Heart left ventricle (tissue), 16 donors: ENCODE data around the gene ITGA5. TPM values are rescaled to one million over a fixed set of nuclear protein-coding genes. Genes with fewer than 3 reads are reported as not detected.
A peak's percentile ranks its signal among the peaks of the same experiment; 100 is the strongest.

Experiments used
- ATAC-seq, 4 donors: fragments of 200-7000 bp; cut with Tn5 transposase; one replicate each; pipeline ENCODE4 v1.9.1; 2020 to 2022; ENCODE audit warnings: moderate library complexity in 4 of 4, mild to moderate bottlenecking in 3 of 4, moderate number of reproducible peaks in 1 of 4
- DNase-seq, 5 donors: peaks; one replicate each; pipeline ENCODE4 v3.0.0-alpha.2; 2020
- H3K27ac ChIP-seq, 12 donors: fragments of 200-600 bp; sonication (generic) in 4 of 12; one replicate each; pipeline versions ENCODE4 v1.5.0 to v1.8.0; 2016 to 2022; ENCODE audit warnings: mild to moderate bottlenecking in 2 of 12
- H3K27me3 ChIP-seq, 9 donors: fragments of 200-600 bp; sonication (generic) in 2 of 9; one replicate each; pipeline versions ENCODE4 v1.5.1 to v1.8.0; 2016 to 2022; ENCODE audit warnings: mild to moderate bottlenecking in 3 of 9
- H3K36me3 ChIP-seq, 9 donors: fragments of 200-600 bp; sonication (generic) in 2 of 9; one replicate each; pipeline versions ENCODE4 v1.5.0 to v1.8.0; 2018 to 2022; ENCODE audit warnings: mild to moderate bottlenecking in 2 of 9
- H3K4me1 ChIP-seq, 12 donors: fragments of 200-600 bp; sonication (generic) in 4 of 12; one replicate each; pipeline versions ENCODE4 v1.5.0 to v1.8.0; 2016 to 2022; ENCODE audit warnings: mild to moderate bottlenecking in 3 of 12
- H3K4me3 ChIP-seq, 12 donors: fragments of 200-600 bp; sonication (generic) in 4 of 12; one replicate each; pipeline versions ENCODE4 v1.5.0 to v1.8.0; 2017 to 2022; ENCODE audit warnings: mild to moderate bottlenecking in 9 of 12, moderate library complexity in 4 of 12
- H3K9me3 ChIP-seq, 12 donors: fragments of 200-600 bp; sonication (generic) in 4 of 12; one replicate each; pipeline versions ENCODE4 v1.5.0 to v1.8.0; 2016 to 2022; ENCODE audit warnings: mild to moderate bottlenecking in 1 of 12
- POLR2A ChIP-seq, 2 donors: fragments of 450-650 bp; IDR thresholded peaks; one replicate each; pipeline ENCODE4 v1.6.1; 2017; ENCODE audit warnings: antibody characterized with exemption in 2 of 2, mild to moderate bottlenecking in 2 of 2, moderate library complexity in 2 of 2
- WGBS, 4 donors: extraction: QIAGEN DNeasy Blood & Tissue Kit in 2 of 4; methylation state at CpG; one replicate each; pipeline versions ENCODE4 v1.1.5 to v1.1.7; 2013 to 2018; 5-methylcytosine and 5-hydroxymethylcytosine counted together
- intact Hi-C, 10 donors: fragments of 100-400 bp; cut with DNase I; formaldehyde crosslinking; loops; one replicate each; pipeline versions ENCODE4 v1.11.1 to v1.14.2; 2022
- polyA plus RNA-seq, 2 donors: library from polyadenylated mRNA; stranded (reverse); fragments of 200-250 nt; gene quantifications; one replicate each; pipeline ENCODE4 v1.2.3, GENCODE V29; 2013
- total RNA-seq, 9 donors: library from RNA; depleted of rRNA in 2 of 9; stranded (reverse); fragments of >200 nt in 2 of 9; fragmentation: NEBNext Ultra II Directional in 3 of 9; extraction: Animal tissue kit (Norgen Biotek cat#: 25700) in 3 of 9; gene quantifications; one replicate each; pipeline versions ENCODE4 v1.1.0 to v1.2.4, GENCODE V29; 2016 to 2023
- TF ChIP-seq, protein P1 (sequence below), 12 donors: fragments of 200-600 bp; sonication (generic) in 4 of 12; IDR thresholded peaks; one replicate each; pipeline versions ENCODE4 v1.5.0 to v1.8.0; 2018 to 2022; ENCODE audit warnings: antibody characterized with exemption in 12 of 12, mild to moderate bottlenecking in 5 of 12
- donor health status: ischemic (EF 13 %, LVEDD 7.1; RV severe dilation, severe dysfunction).
- donor health status: healthy with polysubstance abuse.
- donor health status: DM: no; HTN: yes; CAD: no.
- donor health status: DM: no; HTN: no; CAD: no.
- donor health status: ischemic (EF 25% LVEDD 6.9; RV normal size, moderate dysfunction).
- donor health status: ischemic (EF 25% LVEDD 5.7; RV mildly dilated, moderate dysfunction).
- donor health status: healthy.
- donor health status: DM: yes; HTN: yes; CAD: no.
- donor health status: ischemic (EF 35%, LVEDD 5.7; RV mildly dilated, moderate dysfunction).
- donor health status: nonischemic (EF 11% LVEDD 7.7; RV severe dilation, severe dysfunction).
- donor health status: DM: yes; HTN: yes; CAD: no.
- donor health status: PGD.
- donor health status: ischemic (EF 29% LVEDD 5.4; RV normal size, mild dysfunction).
- donor health status: nonischemic (EF 23%, LVEDD 6.1; RV moderate dilation, normal function).

Gene ITGA5
- total and polyA plus RNA-seq, 11 donors = 33.2 to 301 (median 55.0) TPM

DNA sequence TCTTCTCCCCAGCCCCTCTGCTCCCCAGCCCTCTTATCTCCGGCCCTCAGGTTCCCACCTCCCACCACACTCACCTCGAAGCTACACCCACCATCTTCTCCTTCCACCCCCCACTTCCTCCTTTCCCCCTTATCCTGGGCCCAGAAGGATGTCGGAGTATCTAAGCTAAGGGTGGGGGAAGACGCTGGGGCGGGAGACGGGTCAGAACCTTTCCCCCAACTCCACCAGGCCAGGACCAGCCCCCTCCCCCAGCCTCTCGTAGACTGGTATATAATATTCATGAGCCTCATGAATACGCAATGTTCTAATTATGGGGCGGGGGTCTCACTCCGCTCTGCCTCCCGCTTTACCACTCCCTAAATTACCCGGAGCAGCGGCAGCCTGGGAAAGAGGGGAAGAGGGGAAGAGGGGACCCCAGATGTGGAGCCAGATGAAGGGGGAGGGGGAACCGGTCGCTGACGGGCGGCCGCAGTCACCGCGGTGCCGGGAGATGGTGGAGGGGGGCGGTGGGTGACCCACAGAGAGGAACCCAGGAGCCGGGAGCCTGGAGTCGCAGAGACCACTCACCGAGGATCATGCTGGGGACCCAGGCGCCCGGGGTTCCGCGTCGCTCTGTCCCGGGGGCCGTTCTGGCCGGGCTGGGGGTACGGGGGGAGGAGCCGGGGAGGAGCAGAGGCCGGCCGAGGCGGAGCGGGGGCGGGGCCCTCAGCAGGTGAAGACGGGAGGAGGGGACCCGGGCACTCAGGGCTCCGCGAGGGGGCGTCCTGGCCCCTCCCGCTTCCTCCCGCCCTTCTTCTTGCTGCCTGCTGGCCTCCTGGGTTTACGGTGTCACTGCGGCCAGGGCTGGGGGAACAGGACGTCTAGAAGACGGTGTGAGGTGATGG, 28.2 kb downstream of the ITGA5 start:
- peak in 2 of 4 donors; percentile 13 to 31 for ATAC-seq
- peak overlapping the region in 1 of 12 donors; percentile 33 for H3K27ac ChIP-seq
- DNase-seq = peak in 2 of 5 donors; percentile 40 to 71

DNA sequence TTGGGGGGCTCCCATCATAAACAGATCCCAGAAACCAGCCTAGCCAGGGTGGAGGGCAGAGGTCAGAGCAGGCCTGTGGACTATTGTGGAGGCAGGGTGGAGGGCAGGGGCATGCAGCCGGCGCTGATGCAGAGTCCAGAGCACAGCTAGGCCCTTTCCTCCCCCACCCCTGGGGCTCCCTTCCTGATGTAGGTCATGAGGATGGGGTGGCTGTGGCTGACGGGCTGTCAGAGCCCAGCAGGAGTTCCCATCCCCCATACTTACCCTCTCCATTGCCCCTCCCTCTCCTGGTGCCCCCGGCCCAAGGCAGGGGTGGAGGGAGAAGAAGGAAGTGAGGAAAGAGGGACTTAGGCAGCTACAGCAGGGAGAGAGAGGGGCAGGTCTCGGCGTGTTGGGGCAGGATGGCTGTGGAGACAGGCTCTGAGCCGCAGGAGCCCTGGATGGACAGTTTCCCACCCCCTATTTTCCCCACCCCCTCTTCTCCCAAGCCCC, 28.8 kb downstream of the ITGA5 start:
- H3K27ac ChIP-seq = no peak overlapping the region
- no peak overlapping the region for H3K4me3 ChIP-seq
- no peak for ATAC-seq
- WGBS, 4 donors = 73 to 84% (median 78%) methylated on average over 7 of the region's 7 CpGs
- H3K36me3 ChIP-seq = peaks cover 0 to 18% (median 9%) of the 10 kb centered on the region in 9 donors
- intact Hi-C loops = no loop called here
- peaks cover 0 to 56% (median 8%) of the 10 kb centered on the region in 12 donors for H3K4me1 ChIP-seq
- H3K27me3 ChIP-seq = no peaks in the 10 kb centered on the region
- TF ChIP-seq, protein P1, sequence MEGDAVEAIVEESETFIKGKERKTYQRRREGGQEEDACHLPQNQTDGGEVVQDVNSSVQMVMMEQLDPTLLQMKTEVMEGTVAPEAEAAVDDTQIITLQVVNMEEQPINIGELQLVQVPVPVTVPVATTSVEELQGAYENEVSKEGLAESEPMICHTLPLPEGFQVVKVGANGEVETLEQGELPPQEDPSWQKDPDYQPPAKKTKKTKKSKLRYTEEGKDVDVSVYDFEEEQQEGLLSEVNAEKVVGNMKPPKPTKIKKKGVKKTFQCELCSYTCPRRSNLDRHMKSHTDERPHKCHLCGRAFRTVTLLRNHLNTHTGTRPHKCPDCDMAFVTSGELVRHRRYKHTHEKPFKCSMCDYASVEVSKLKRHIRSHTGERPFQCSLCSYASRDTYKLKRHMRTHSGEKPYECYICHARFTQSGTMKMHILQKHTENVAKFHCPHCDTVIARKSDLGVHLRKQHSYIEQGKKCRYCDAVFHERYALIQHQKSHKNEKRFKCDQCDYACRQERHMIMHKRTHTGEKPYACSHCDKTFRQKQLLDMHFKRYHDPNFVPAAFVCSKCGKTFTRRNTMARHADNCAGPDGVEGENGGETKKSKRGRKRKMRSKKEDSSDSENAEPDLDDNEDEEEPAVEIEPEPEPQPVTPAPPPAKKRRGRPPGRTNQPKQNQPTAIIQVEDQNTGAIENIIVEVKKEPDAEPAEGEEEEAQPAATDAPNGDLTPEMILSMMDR (IDR thresholded peaks at IDR 0.05) = no peak
- no peak for TF ChIP-seq POLR2A (IDR thresholded peaks at IDR 0.05)
- H3K9me3 ChIP-seq = no peaks in the 10 kb centered on the region
- no peak for DNase-seq

More for the DNA sequence above, 28.2 kb downstream of the ITGA5 start:
- Histone ChIP-seq H3K36me3 (peaks cover 0 to 25% (median 16%) of the 10 kb centered on the region in 9 donors), H3K4me3 (peak overlapping the region in 10 of 12 donors; percentile 11 to 53 (median 42)), H3K4me1 (peaks cover 0 to 49% (median 7%) of the 10 kb centered on the region in 12 donors), H3K27me3 (no peaks in the 10 kb centered on the region), H3K9me3 (no peaks in the 10 kb centered on the region)
- no peak for TF ChIP-seq POLR2A (IDR thresholded peaks at IDR 0.05)
- TF ChIP-seq, protein P1 (IDR thresholded peaks at IDR 0.05) = peak in 2 of 12 donors; percentile 7 to 11
- 19 to 51% (median 39%) methylated on average over 39 to 51 of the region's 51 CpGs for WGBS, 4 donors
- intact Hi-C loops = no loop called here

DNA sequence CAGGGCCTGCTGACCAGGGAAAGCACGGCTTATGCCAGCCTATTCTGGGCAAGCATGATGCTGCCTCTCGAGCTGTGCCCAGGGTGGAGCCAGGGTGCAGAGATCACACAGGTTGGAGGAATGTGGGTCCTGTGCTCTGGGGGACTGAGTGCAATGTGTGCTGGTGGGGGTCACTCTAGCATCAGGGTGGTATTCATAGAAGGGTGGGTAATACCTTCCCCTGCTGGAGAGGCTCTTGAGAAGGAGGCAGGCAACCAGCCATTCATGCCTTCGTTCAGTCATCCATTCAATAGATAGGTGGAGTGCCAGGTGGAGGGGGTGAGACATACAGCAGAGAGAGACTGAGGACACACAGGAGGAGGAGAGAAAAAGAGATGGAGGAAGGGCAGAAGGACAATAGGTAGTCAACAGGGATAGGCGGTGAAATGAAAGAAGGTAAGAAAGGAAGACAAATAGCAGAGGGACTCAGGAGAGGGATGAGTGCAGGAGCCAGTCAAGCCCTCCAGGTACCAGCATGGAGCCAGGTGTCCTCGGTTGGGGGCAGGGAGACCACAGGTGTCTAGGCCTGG, 29.4 kb downstream of the ITGA5 start:
- intact Hi-C loops = no loop called here
- Histone ChIP-seq H3K27ac (no peak overlapping the region), H3K9me3 (no peaks in the 10 kb centered on the region), H3K4me1 (peaks cover 0 to 61% (median 12%) of the 10 kb centered on the region in 12 donors), H3K36me3 (peaks cover 0 to 12% (median 4%) of the 10 kb centered on the region in 9 donors), H3K4me3 (no peak overlapping the region), H3K27me3 (no peaks in the 10 kb centered on the region)
- DNase-seq = no peak
- ATAC-seq = no peak
- TF ChIP-seq POLR2A (IDR thresholded peaks at IDR 0.05) = no peak
- TF ChIP-seq, protein P1 (IDR thresholded peaks at IDR 0.05) = no peak
- WGBS, 4 donors = 74 to 88% (median 84%) methylated on average over 5 of the region's 5 CpGs

DNA sequence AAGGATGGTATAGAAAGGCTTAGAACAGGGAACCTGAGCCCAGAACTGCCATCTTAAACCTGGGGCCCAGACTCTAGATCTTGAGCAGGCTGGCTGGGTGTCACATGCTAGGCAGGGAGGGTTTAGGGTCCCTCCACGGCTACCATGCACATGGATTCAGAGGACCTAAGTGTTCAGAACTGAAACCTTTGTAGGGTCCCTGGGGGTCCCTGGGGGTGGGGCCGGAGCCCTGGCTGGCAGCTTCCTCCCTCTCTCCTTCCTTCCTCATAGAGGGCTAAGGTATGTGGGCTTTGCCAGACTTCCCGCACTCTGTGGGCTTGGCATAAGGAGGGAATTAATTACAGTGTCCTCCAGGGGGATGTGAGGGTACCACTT, 29.9 kb downstream of the ITGA5 start:
- no peak overlapping the region for H3K27ac ChIP-seq
- no peak for TF ChIP-seq POLR2A (IDR thresholded peaks at IDR 0.05)
- TF ChIP-seq, protein P1 (IDR thresholded peaks at IDR 0.05) = no peak
- no peak for DNase-seq
- H3K4me3 ChIP-seq = no peak overlapping the region
- H3K4me1 ChIP-seq = peaks cover 0 to 60% (median 11%) of the 10 kb centered on the region in 12 donors
- intact Hi-C loops = no loop called here
- no peak for ATAC-seq
- H3K36me3 ChIP-seq = peaks cover 0 to 7% (median 0%) of the 10 kb centered on the region in 9 donors
- H3K27me3 ChIP-seq = no peaks in the 10 kb centered on the region
- no peaks in the 10 kb centered on the region for H3K9me3 ChIP-seq
- WGBS, 4 donors = 82 to 91% (median 89%) methylated on average over 3 of the region's 3 CpGs; no CpG with 5 or more reads in 1 of the 4 donors
